Measurements from ENCODE around the gene SETD7. TPM values are rescaled to one million over a fixed set of nuclear protein-coding genes. Genes with fewer than 3 reads are reported as not detected.

SETD7 gene
- polyA plus RNA-seq, 2 donors, result 9.9 to 12.0 TPM

DNA sequence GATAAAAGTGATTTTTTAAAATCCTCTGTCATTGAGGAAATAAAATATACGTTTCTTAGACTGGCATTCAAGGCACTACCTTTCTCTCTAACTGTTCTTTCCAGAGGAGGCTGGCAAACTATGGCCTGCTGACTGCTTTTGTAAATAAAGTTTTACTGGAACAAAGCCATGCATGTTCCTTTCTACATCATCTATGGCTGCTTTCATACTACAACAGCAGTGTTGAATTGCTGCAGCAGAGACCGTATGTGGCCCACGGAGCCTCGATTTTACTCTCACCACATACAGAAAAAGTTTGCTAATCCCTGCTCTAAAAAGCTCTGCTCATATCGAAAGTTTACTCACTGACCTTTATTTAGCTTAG, 20.2 kb downstream of the SETD7 start:
- Histone ChIP-seq H3K4me1 (ENCODE audit: control insufficient read depth in 2 of 2, insufficient read depth in 2 of 2, low read length in 1 of 2) (no peaks in the 10 kb centered on the region), H3K4me3 (ENCODE audit: low read depth in 1 of 2, low read length in 2 of 2) (no peak overlapping the region), H3K36me3 (ENCODE audit: control insufficient read depth in 2 of 2, insufficient read depth in 2 of 2, low read length in 1 of 2) (peaks cover 0 to 5% of the 10 kb centered on the region in 2 donors), H3K27me3 (ENCODE audit: control insufficient read depth in 1 of 2, insufficient read depth in 2 of 2, low read length in 2 of 2) (no peaks in the 10 kb centered on the region), H3K9me3 (ENCODE audit: control insufficient read depth in 2 of 2, insufficient read depth in 1 of 2, low read depth in 1 of 2, low read length in 1 of 2) (no peaks in the 10 kb centered on the region), H3K27ac (ENCODE audit: low read depth in 2 of 2, low read length in 1 of 2) (no peak overlapping the region)
- WGBS, 2 donors, result 68 to 74% methylated on average over 5 of the region's 5 CpGs

DNA sequence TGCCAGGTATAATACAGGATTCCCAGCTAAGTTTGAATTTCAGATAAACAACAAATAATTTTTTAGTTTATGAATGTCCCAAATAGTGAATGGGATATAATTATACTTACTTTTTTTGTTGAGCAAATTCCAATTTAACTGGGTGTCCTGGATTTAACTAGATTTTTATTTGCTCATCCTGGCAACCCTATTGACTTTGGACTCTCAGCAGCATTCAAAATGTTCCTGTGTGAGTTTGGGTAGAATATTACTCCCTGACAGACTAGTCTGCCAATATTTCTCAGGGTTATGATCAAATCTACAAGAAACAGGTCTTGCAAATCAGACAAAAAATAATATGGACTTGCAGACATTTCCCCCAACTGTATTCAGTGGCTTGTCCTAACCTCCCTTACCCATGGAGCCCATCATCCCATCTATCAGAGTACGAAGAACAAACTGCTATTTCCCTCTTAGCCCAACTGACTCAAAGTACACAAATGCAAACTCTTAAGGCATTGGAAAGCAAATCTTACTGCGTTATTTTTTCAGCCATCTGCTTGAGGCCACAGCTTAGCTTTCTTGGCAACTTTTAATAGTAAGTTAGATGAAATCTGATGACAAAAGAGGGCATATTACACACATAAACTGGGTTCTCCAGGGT, 20.7 kb downstream of the SETD7 start:
- WGBS, 2 donors, result 64% methylated on average over 2 of the region's 2 CpGs
- H3K4me3 ChIP-seq (ENCODE audit: low read depth in 1 of 2, low read length in 2 of 2), result no peak overlapping the region
- no peak overlapping the region for H3K27ac ChIP-seq (ENCODE audit: low read depth in 2 of 2, low read length in 1 of 2)
- no peaks in the 10 kb centered on the region for H3K9me3 ChIP-seq (ENCODE audit: control insufficient read depth in 2 of 2, insufficient read depth in 1 of 2, low read depth in 1 of 2, low read length in 1 of 2)
- H3K4me1 ChIP-seq (ENCODE audit: control insufficient read depth in 2 of 2, insufficient read depth in 2 of 2, low read length in 1 of 2), result no peaks in the 10 kb centered on the region
- peaks cover 0 to 5% of the 10 kb centered on the region in 2 donors for H3K36me3 ChIP-seq (ENCODE audit: control insufficient read depth in 2 of 2, insufficient read depth in 2 of 2, low read length in 1 of 2)
- H3K27me3 ChIP-seq (ENCODE audit: control insufficient read depth in 1 of 2, insufficient read depth in 2 of 2, low read length in 2 of 2), result no peaks in the 10 kb centered on the region

DNA sequence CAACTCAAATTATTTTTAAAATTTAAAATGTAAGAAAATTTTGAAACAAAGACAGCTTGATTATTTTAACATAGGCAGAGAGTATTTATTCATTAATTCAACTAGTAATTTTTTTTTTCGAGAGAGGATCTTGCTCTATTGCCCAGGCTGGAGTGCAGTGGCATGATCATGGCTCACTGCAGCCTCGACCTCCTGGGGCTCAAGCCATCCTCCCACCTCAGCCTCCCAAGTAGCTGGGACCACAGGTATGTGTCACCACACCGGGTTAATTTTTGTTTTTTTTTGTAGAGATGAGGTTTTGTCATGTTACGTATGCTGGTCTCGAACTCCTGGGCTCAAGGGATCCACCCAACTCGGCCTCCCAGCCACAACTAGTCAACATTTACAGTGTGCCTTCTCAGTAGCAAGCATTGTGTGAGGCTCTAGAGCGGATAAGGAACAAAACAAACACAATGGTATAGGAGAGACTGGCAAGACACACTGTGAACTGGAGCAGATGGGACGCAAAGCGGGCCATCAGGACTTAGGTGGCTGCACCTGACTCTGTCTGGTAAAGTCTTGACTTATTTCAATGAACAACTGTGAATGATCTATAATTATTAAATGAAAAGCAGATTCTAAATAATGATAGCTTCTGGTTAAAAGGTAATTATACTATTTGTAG, 21.6 kb downstream of the SETD7 start:
- Histone ChIP-seq H3K27me3 (ENCODE audit: control insufficient read depth in 1 of 2, insufficient read depth in 2 of 2, low read length in 2 of 2) (no peaks in the 10 kb centered on the region), H3K27ac (ENCODE audit: low read depth in 2 of 2, low read length in 1 of 2) (no peak overlapping the region), H3K4me3 (ENCODE audit: low read depth in 1 of 2, low read length in 2 of 2) (no peak overlapping the region), H3K9me3 (ENCODE audit: control insufficient read depth in 2 of 2, insufficient read depth in 1 of 2, low read depth in 1 of 2, low read length in 1 of 2) (no peaks in the 10 kb centered on the region), H3K36me3 (ENCODE audit: control insufficient read depth in 2 of 2, insufficient read depth in 2 of 2, low read length in 1 of 2) (peaks cover 0 to 5% of the 10 kb centered on the region in 2 donors), H3K4me1 (ENCODE audit: control insufficient read depth in 2 of 2, insufficient read depth in 2 of 2, low read length in 1 of 2) (no peaks in the 10 kb centered on the region)
- 90 to 98% methylated on average over 9 of the region's 9 CpGs for WGBS, 2 donors

DNA sequence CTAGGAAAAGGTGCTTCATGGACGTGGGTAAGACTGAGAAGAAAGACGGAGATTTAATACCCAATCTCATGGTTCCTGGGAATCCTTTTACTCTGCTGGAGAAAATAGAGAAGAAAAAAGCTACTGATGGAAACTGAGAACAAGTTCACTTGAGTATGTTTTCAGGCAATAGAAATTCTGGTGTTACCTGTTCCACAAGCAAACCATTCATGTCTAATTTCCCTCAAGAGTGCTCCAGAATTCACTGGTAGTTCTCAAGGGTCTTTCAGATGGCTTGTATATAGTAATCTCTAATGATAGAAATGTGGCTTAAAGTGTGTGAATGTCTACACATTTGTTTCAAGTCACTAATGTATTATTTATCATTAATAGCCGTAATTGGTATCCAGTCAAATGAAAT, 22.5 kb downstream of the SETD7 start:
- no peaks in the 10 kb centered on the region for H3K4me1 ChIP-seq (ENCODE audit: control insufficient read depth in 2 of 2, insufficient read depth in 2 of 2, low read length in 1 of 2)
- H3K4me3 ChIP-seq (ENCODE audit: low read depth in 1 of 2, low read length in 2 of 2), result no peak overlapping the region
- peaks cover 1 to 7% of the 10 kb centered on the region in 2 donors for H3K36me3 ChIP-seq (ENCODE audit: control insufficient read depth in 2 of 2, insufficient read depth in 2 of 2, low read length in 1 of 2)
- no peaks in the 10 kb centered on the region for H3K27me3 ChIP-seq (ENCODE audit: control insufficient read depth in 1 of 2, insufficient read depth in 2 of 2, low read length in 2 of 2)
- no peak overlapping the region for H3K27ac ChIP-seq (ENCODE audit: low read depth in 2 of 2, low read length in 1 of 2)
- no peaks in the 10 kb centered on the region for H3K9me3 ChIP-seq (ENCODE audit: control insufficient read depth in 2 of 2, insufficient read depth in 1 of 2, low read depth in 1 of 2, low read length in 1 of 2)
- WGBS, 2 donors, result 64 to 89% methylated on average over 3 of the region's 3 CpGs

DNA sequence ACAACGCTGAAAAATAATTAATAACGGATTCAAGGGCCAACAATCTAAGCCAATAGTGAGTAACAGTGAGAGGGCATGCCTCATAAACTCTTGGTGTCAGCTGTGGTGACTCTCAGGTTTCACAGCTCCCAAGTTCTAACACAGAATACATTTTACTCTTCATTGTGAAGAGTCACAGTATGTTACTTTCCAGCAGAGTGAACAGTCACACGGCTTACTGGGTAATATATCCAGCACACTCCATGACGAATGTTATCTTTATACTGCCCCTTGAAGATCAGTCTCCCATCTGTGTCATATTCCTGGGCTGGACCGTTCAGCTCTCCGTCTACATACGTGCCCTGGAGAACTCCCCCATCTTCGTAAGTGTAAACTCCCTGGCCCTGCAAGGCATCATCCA, 23.1 kb downstream of the SETD7 start:
- Histone ChIP-seq H3K9me3 (ENCODE audit: control insufficient read depth in 2 of 2, insufficient read depth in 1 of 2, low read depth in 1 of 2, low read length in 1 of 2) (no peaks in the 10 kb centered on the region), H3K27ac (ENCODE audit: low read depth in 2 of 2, low read length in 1 of 2) (no peak overlapping the region)

DNA sequence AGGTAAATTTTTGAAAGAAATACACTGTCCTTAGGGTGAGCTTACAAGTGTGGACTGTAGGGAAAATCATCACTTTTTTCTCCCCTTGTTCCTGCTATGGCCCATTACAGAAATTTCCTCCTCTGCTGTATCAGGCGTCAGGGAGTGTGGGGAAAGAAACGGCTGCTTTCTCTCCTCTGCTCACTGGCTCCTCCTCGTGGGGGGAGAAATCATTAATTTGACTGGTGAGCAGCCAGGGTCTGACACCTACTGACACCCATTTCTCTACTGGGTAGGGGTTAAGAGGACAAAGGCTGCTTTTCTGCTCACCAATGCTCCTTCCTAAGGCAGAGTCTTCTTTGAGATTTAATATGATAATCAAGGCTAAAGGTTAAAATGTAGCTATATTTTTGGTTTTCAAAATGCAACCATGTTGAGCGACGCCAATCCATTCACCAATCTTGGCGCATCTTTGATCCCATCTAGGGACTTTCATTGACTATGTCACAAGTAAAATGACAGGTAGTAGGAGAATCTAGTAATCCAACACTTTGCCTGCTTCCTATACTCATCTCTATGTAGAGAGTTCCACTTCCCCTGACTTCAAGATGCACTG, 25.1 kb downstream of the SETD7 start:
- 55 to 60% methylated on average over 6 of the region's 6 CpGs for WGBS, 2 donors
- Histone ChIP-seq H3K9me3 (ENCODE audit: control insufficient read depth in 2 of 2, insufficient read depth in 1 of 2, low read depth in 1 of 2, low read length in 1 of 2) (no peaks in the 10 kb centered on the region), H3K27me3 (ENCODE audit: control insufficient read depth in 1 of 2, insufficient read depth in 2 of 2, low read length in 2 of 2) (no peaks in the 10 kb centered on the region), H3K4me1 (ENCODE audit: control insufficient read depth in 2 of 2, insufficient read depth in 2 of 2, low read length in 1 of 2) (no peaks in the 10 kb centered on the region), H3K27ac (ENCODE audit: low read depth in 2 of 2, low read length in 1 of 2) (no peak overlapping the region), H3K4me3 (ENCODE audit: low read depth in 1 of 2, low read length in 2 of 2) (no peak overlapping the region), H3K36me3 (ENCODE audit: control insufficient read depth in 2 of 2, insufficient read depth in 2 of 2, low read length in 1 of 2) (peaks cover 4 to 9% of the 10 kb centered on the region in 2 donors)

More for the DNA sequence above, 23.1 kb downstream of the SETD7 start:
- Histone ChIP-seq H3K27me3 (ENCODE audit: control insufficient read depth in 1 of 2, insufficient read depth in 2 of 2, low read length in 2 of 2) (no peaks in the 10 kb centered on the region), H3K4me3 (ENCODE audit: low read depth in 1 of 2, low read length in 2 of 2) (no peak overlapping the region), H3K4me1 (ENCODE audit: control insufficient read depth in 2 of 2, insufficient read depth in 2 of 2, low read length in 1 of 2) (no peaks in the 10 kb centered on the region), H3K36me3 (ENCODE audit: control insufficient read depth in 2 of 2, insufficient read depth in 2 of 2, low read length in 1 of 2) (peaks cover 4 to 9% of the 10 kb centered on the region in 2 donors)
- WGBS, 2 donors, result 76 to 80% methylated on average over 8 of the region's 8 CpGs

DNA sequence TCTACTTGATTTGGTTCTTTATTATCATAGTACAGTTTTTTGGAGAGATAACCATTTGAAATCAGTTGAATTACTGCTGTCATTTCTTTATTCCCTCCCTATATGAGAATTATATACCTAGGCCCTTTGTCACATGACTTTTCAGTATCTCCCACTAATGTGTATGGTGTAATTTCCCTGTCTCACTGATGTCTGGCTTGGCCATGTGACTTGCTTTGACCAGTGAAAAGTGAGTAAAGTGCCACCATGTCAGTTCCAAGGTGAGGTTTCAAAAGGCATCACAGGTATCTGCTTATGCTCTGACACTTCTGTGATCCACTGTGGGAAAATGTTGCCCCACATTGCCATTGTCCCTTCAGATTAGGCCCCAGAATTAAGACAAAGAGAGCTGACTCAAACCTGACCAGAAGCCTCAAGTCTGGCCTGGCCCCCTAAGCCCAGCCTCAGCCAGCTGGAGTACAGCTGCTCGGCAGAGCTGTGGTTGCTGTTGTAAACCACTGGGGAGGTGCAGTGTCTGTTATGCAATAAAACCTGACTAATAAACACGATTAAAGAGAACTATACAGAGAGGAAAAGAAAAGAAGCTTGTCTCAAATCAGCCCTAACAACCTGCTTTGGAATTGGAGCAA, 27.5 kb downstream of the SETD7 start:
- H3K4me1 ChIP-seq (ENCODE audit: control insufficient read depth in 2 of 2, insufficient read depth in 2 of 2, low read length in 1 of 2), result no peaks in the 10 kb centered on the region
- no peaks in the 10 kb centered on the region for H3K9me3 ChIP-seq (ENCODE audit: control insufficient read depth in 2 of 2, insufficient read depth in 1 of 2, low read depth in 1 of 2, low read length in 1 of 2)
- H3K4me3 ChIP-seq (ENCODE audit: low read depth in 1 of 2, low read length in 2 of 2), result no peak overlapping the region
- H3K27ac ChIP-seq (ENCODE audit: low read depth in 2 of 2, low read length in 1 of 2), result peak overlapping the region in 1 of 2 donors; percentile 10
- H3K36me3 ChIP-seq (ENCODE audit: control insufficient read depth in 2 of 2, insufficient read depth in 2 of 2, low read length in 1 of 2), result peaks cover 4 to 13% of the 10 kb centered on the region in 2 donors
- no peaks in the 10 kb centered on the region for H3K27me3 ChIP-seq (ENCODE audit: control insufficient read depth in 1 of 2, insufficient read depth in 2 of 2, low read length in 2 of 2)
- 41 to 53% methylated on average over 2 of the region's 2 CpGs for WGBS, 2 donors

DNA sequence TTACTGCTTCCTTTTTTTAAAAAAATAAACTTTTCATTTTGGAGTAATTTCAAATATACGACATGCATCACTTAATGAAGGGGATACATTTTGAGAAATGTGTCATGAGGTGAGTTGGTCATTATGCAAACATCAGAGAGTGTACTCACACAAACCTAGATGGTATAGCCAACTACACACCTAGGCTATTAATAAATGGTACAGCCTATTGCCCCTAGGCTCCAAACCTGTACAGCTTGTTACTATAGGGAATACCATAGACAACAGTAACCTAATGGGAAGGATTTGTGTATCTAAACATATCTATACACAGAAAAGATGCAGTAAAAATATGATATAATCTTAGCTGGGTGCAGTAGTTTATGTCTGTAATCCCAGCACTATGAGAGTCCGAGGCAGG, 29.1 kb downstream of the SETD7 start:
- Histone ChIP-seq H3K27ac (ENCODE audit: low read depth in 2 of 2, low read length in 1 of 2) (no peak overlapping the region), H3K36me3 (ENCODE audit: control insufficient read depth in 2 of 2, insufficient read depth in 2 of 2, low read length in 1 of 2) (peaks cover 4 to 8% of the 10 kb centered on the region in 2 donors), H3K9me3 (ENCODE audit: control insufficient read depth in 2 of 2, insufficient read depth in 1 of 2, low read depth in 1 of 2, low read length in 1 of 2) (no peaks in the 10 kb centered on the region), H3K27me3 (ENCODE audit: control insufficient read depth in 1 of 2, insufficient read depth in 2 of 2, low read length in 2 of 2) (no peaks in the 10 kb centered on the region), H3K4me3 (ENCODE audit: low read depth in 1 of 2, low read length in 2 of 2) (no peak overlapping the region), H3K4me1 (ENCODE audit: control insufficient read depth in 2 of 2, insufficient read depth in 2 of 2, low read length in 1 of 2) (no peaks in the 10 kb centered on the region)
- WGBS, 2 donors, result 91 to 92% methylated on average over 2 of the region's 2 CpGs

DNA sequence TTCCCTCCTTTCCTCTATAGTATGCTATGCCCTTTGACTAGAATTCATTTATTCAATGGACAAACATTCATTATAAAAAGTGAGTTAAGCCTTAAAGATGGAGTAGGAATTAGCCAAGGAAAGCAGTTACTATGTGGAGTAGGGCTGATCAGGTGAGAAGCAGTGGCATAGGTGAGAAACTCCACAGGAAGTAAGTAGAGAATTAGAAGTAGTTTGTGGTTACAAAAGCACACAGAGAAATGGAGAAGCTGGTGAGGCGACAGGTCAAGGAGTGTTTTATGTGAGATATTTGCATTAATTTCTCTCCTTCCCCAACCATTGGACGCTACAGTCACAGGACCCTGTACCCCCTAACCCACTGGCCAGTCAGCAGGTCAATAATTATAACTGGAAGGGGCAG, 30.6 kb downstream of the SETD7 start:
- Histone ChIP-seq H3K27me3 (ENCODE audit: control insufficient read depth in 1 of 2, insufficient read depth in 2 of 2, low read length in 2 of 2) (no peaks in the 10 kb centered on the region), H3K4me3 (ENCODE audit: low read depth in 1 of 2, low read length in 2 of 2) (no peak overlapping the region), H3K9me3 (ENCODE audit: control insufficient read depth in 2 of 2, insufficient read depth in 1 of 2, low read depth in 1 of 2, low read length in 1 of 2) (no peaks in the 10 kb centered on the region), H3K36me3 (ENCODE audit: control insufficient read depth in 2 of 2, insufficient read depth in 2 of 2, low read length in 1 of 2) (peaks cover 4 to 10% of the 10 kb centered on the region in 2 donors), H3K4me1 (ENCODE audit: control insufficient read depth in 2 of 2, insufficient read depth in 2 of 2, low read length in 1 of 2) (no peaks in the 10 kb centered on the region), H3K27ac (ENCODE audit: low read depth in 2 of 2, low read length in 1 of 2) (no peak overlapping the region)
- WGBS, 2 donors, result 38 to 44% methylated on average over 2 of the region's 2 CpGs

Data from esophagus (tissue), 2 donors.